ENCODE results near the gene ME1.
"Not testable (repeated sequence)": the region's sequence is repeated elsewhere in the genome, so short reads cannot be mapped to it uniquely, and the experiment has no call there.

Gene ME1

GRCh38 chr6:83265384-83265783 is 165.5 kb downstream of the ME1 start:
- DNase-seq (ENCODE audit: extremely low read depth in 1 of 2, low read depth in 1 of 2), result no peak

GRCh38 chr6:83260577-83260976 is 170.3 kb downstream of the ME1 start:
- DNase-seq (ENCODE audit: extremely low read depth in 1 of 2, low read depth in 1 of 2), result no peak

GRCh38 chr6:83258517-83258916 is 172.3 kb downstream of the ME1 start:
- DNase-seq (ENCODE audit: extremely low read depth in 1 of 2, low read depth in 1 of 2), result no peak

GRCh38 chr6:83257791-83258190 is 173.1 kb downstream of the ME1 start:
- DNase-seq (ENCODE audit: extremely low read depth in 1 of 2, low read depth in 1 of 2), result no peak

GRCh38 chr6:83256719-83257118 is 174.1 kb downstream of the ME1 start:
- not testable (repeated sequence) for DNase-seq (ENCODE audit: extremely low read depth in 1 of 2, low read depth in 1 of 2)

- no peak for DNase-seq (ENCODE audit: extremely low read depth in 1 of 2, low read depth in 1 of 2)
Measured at GRCh38 chr6:83252719-83253118, 178.1 kb downstream of the ME1 start.

- DNase-seq (ENCODE audit: extremely low read depth in 1 of 2, low read depth in 1 of 2), result no peak
Measured at GRCh38 chr6:83250235-83250634, 180.6 kb downstream of the ME1 start.

GRCh38 chr6:83247471-83247870 is 183.4 kb downstream of the ME1 start:
- no peak for DNase-seq (ENCODE audit: extremely low read depth in 1 of 2, low read depth in 1 of 2)

- DNase-seq (ENCODE audit: extremely low read depth in 1 of 2, low read depth in 1 of 2), result no peak
Measured at GRCh38 chr6:83231146-83231545, 199.7 kb downstream of the ME1 start.

- DNase-seq (ENCODE audit: extremely low read depth in 1 of 2, low read depth in 1 of 2), result no peak
Measured at GRCh38 chr6:83226517-83226916, 204.3 kb downstream of the ME1 start.

- no peak for DNase-seq (ENCODE audit: extremely low read depth in 1 of 2, low read depth in 1 of 2)
Measured at GRCh38 chr6:83221889-83222479, 208.9 kb downstream of the ME1 start.

- no peak for DNase-seq (ENCODE audit: extremely low read depth in 1 of 2, low read depth in 1 of 2)
Measured at GRCh38 chr6:83221276-83221675, 209.6 kb downstream of the ME1 start.

GRCh38 chr6:83220121-83220520 is 210.7 kb downstream of the ME1 start:
- DNase-seq (ENCODE audit: extremely low read depth in 1 of 2, low read depth in 1 of 2), result no peak

- no peak for DNase-seq (ENCODE audit: extremely low read depth in 1 of 2, low read depth in 1 of 2)
Measured at GRCh38 chr6:83218646-83219045, 212.2 kb downstream of the ME1 start.

- DNase-seq (ENCODE audit: extremely low read depth in 1 of 2, low read depth in 1 of 2), result no peak
Measured at GRCh38 chr6:83216806-83217205, 214.0 kb downstream of the ME1 start.

GRCh38 chr6:83215131-83216047 is 215.5 kb downstream of the ME1 start:
- DNase-seq (ENCODE audit: extremely low read depth in 1 of 2, low read depth in 1 of 2), result no peak

- DNase-seq (ENCODE audit: extremely low read depth in 1 of 2, low read depth in 1 of 2), result no peak
Measured at GRCh38 chr6:83202031-83202430, 228.8 kb downstream of the ME1 start.

- no peak for DNase-seq (ENCODE audit: extremely low read depth in 1 of 2, low read depth in 1 of 2)
Measured at GRCh38 chr6:83199863-83200225, 231.0 kb downstream of the ME1 start.

GRCh38 chr6:83199173-83199862 is 231.5 kb downstream of the ME1 start:
- no peak for DNase-seq (ENCODE audit: extremely low read depth in 1 of 2, low read depth in 1 of 2)

GRCh38 chr6:83198486-83199172 is 232.2 kb downstream of the ME1 start:
- no peak for DNase-seq (ENCODE audit: extremely low read depth in 1 of 2, low read depth in 1 of 2)
